PC-9 (cell line): ENCODE data around the gene NHEJ1. TPM values are rescaled to one million over a fixed set of nuclear protein-coding genes. Genes with fewer than 3 reads are reported as not detected.

Experiments used
- BruUV-seq: library from RNA; stranded (reverse); fragments of 400-500 nt; replicated peaks from 2 replicates; lab custom pipeline; 2021; lab: Mats Ljungman, UMichigan
- CTCF ChIA-PET: fragments of 300-600 bp; sonication (Branson Sonifier 250); formaldehyde crosslinking; loops from one replicate; lab custom pipeline; 2022; ENCODE audit warnings: antibody characterized with exemption; lab: Charles Lee
- POLR2A ChIA-PET: fragments of 300-600 bp; sonication (Branson Sonifier 250); formaldehyde crosslinking; loops from one replicate; lab custom pipeline; 2022; ENCODE audit warnings: antibody characterized with exemption; ENCODE audit not compliant: unreplicated experiment; lab: Charles Lee
- DNase-seq, 2 experiments: peaks; one replicate each; pipeline versions ENCODE4 v3.0.0 to v3.0.0-alpha.2; 2015 to 2022; ENCODE audit warnings: mixed read lengths in 1 of 2
- H2AFZ ChIP-seq: fragments of 200-600 bp; sonication (generic); 2 replicates; pipeline ENCODE4 v1.8.1; 2017; ENCODE audit warnings: antibody characterized with exemption
- H3F3A ChIP-seq: fragments of 200-600 bp; sonication (generic); 2 replicates; pipeline ENCODE4 v1.8.1; 2017; ENCODE audit warnings: antibody characterized with exemption, mild to moderate bottlenecking, low read depth; ENCODE audit not compliant: insufficient read depth
- H3K27ac ChIP-seq: fragments of 200-600 bp; sonication (generic); 2 replicates; pipeline ENCODE4 v1.6.1; 2016; ENCODE audit warnings: mixed run types
- H3K27me3 ChIP-seq: fragments of 200-600 bp; sonication (generic); 2 replicates; pipeline ENCODE4 v1.6.1; 2016; ENCODE audit warnings: low read depth, mixed run types; ENCODE audit not compliant: insufficient read depth
- H3K36me3 ChIP-seq: fragments of 200-600 bp; sonication (generic); 2 replicates; pipeline ENCODE4 v1.6.1; 2016; ENCODE audit warnings: low read depth, mixed run types
- H3K4me1 ChIP-seq: fragments of 200-600 bp; sonication (generic); replicated peaks from 2 replicates; pipeline ENCODE4 v1.6.1; 2016; ENCODE audit warnings: mixed run types; ENCODE audit not compliant: insufficient read depth
- H3K4me2 ChIP-seq: fragments of 200-600 bp; sonication (generic); 2 replicates; pipeline ENCODE4 v1.6.1; 2017; ENCODE audit warnings: mixed run types
- H3K4me3 ChIP-seq: fragments of 200-600 bp; sonication (generic); 2 replicates; pipeline ENCODE4 v1.6.1; 2016; ENCODE audit warnings: mixed run types
- H3K79me2 ChIP-seq: fragments of 200-600 bp; sonication (generic); 2 replicates; pipeline ENCODE4 v1.6.1; 2017; ENCODE audit warnings: low read depth, mixed run types
- H3K9me2 ChIP-seq: fragments of 200-600 bp; sonication (generic); 2 replicates; pipeline ENCODE4 v1.8.1; 2017; ENCODE audit warnings: mild to moderate bottlenecking; ENCODE audit not compliant: insufficient read depth
- H3K9me3 ChIP-seq: fragments of 200-600 bp; sonication (generic); 2 replicates; pipeline ENCODE4 v1.8.1; 2016; ENCODE audit warnings: low read depth; ENCODE audit not compliant: insufficient read depth
- H4K20me1 ChIP-seq: fragments of 200-600 bp; sonication (generic); 2 replicates; pipeline ENCODE4 v1.8.1; 2017; ENCODE audit not compliant: insufficient read depth
- CTCF ChIP-seq: fragments of 200-600 bp; sonication (generic); conservative IDR thresholded peaks from 2 replicates; pipeline ENCODE4 v1.6.1; 2017; ENCODE audit warnings: mixed run types, antibody characterized with exemption, mild to moderate bottlenecking, moderate library complexity
- EZH2 ChIP-seq: fragments of 200-600 bp; sonication (generic); IDR thresholded peaks from 2 replicates; pipeline ENCODE4 v1.8.0; 2017; ENCODE audit warnings: antibody characterized with exemption, low read depth
- intact Hi-C: fragments of 100-400 bp; cut with micrococcal nuclease; formaldehyde crosslinking; loops from one replicate; pipeline ENCODE4 v1.10.0; 2022; ENCODE audit not compliant: unreplicated experiment
- total RNA-seq: library from RNA; stranded (reverse); gene quantifications from 2 replicates; pipeline ENCODE4 v1.2.3, GENCODE V29; 2021

Gene NHEJ1
- total RNA-seq, 1 experiment from 2014 or later, result 9.8 TPM

GRCh38 chr2:219099329-219099728, 61.3 kb downstream of the NHEJ1 start:
- Histone ChIP-seq H3K9me2 (no peaks in the 10 kb centered on the region), H4K20me1 (no peaks in the 10 kb centered on the region), H2AFZ (no peak overlapping the region), H3K36me3 (no peaks in the 10 kb centered on the region), H3F3A (no peaks in the 10 kb centered on the region), H3K27ac (no peak overlapping the region), H3K79me2 (no peaks in the 10 kb centered on the region), H3K9me3 (no peaks in the 10 kb centered on the region), H3K4me2 (no peak overlapping the region), H3K27me3 (no peaks in the 10 kb centered on the region), H3K4me1 (no peaks in the 10 kb centered on the region), H3K4me3 (no peak overlapping the region)
- ChIA-PET POLR2A (no interaction called here), CTCF (no interaction called here)
- no peak for DNase-seq
- no TSS peak for BruUV-seq
- intact Hi-C loops, result no loop called here
- no peak for TF ChIP-seq EZH2
- no peak for TF ChIP-seq CTCF

GRCh38 chr2:219095406-219095935, 65.1 kb downstream of the NHEJ1 start:
- POLR2A ChIA-PET, result no interaction called here
- Histone ChIP-seq H3K4me1 (no peaks in the 10 kb centered on the region), H3K36me3 (no peaks in the 10 kb centered on the region), H3K27me3 (no peaks in the 10 kb centered on the region), H3K4me3 (no peak overlapping the region), H3K9me3 (no peaks in the 10 kb centered on the region), H3K4me2 (no peak overlapping the region), H2AFZ (no peak overlapping the region), H3K79me2 (no peaks in the 10 kb centered on the region), H3K9me2 (no peaks in the 10 kb centered on the region), H3K27ac (no peak overlapping the region), H4K20me1 (no peaks in the 10 kb centered on the region), H3F3A (no peaks in the 10 kb centered on the region)
- intact Hi-C loops, result no loop called here
- CTCF ChIA-PET, result no interaction called here
- TF ChIP-seq EZH2 (no peak), CTCF (no peak)
- DNase-seq, result no peak
- BruUV-seq, result no TSS peak

- POLR2A ChIA-PET, result interaction anchor here (0.7 kb wide), 1 partner anchor 37 kb away, joined by 3 read pairs; no protein-coding TSS in a partner anchor
- Histone ChIP-seq H2AFZ (no peak overlapping the region), H3K79me2 (no peaks in the 10 kb centered on the region), H3K27me3 (no peaks in the 10 kb centered on the region), H4K20me1 (no peaks in the 10 kb centered on the region), H3K4me3 (no peak overlapping the region), H3K9me3 (no peaks in the 10 kb centered on the region), H3K4me2 (no peak overlapping the region), H3K27ac (no peak overlapping the region), H3K36me3 (no peaks in the 10 kb centered on the region), H3K9me2 (no peaks in the 10 kb centered on the region), H3F3A (no peaks in the 10 kb centered on the region), H3K4me1 (no peaks in the 10 kb centered on the region)
- TF ChIP-seq CTCF, result no peak
- TF ChIP-seq EZH2, result no peak
- BruUV-seq, result no TSS peak
- intact Hi-C loops, result no loop called here
- CTCF ChIA-PET, result no interaction called here
- no peak for DNase-seq
Observed at GRCh38 chr2:219094171-219094570, 66.4 kb downstream of the NHEJ1 start.
